Testis (tissue), 2 donors: ENCODE data around the gene KIAA0513.

Experiments used
- POLR2A ChIP-seq: fragments of 450-650 bp; IDR thresholded peaks from one replicate; pipeline ENCODE4 v1.6.1; 2017; ENCODE audit warnings: antibody characterized with exemption, mild to moderate bottlenecking, moderate library complexity
- TF ChIP-seq, protein P1 (sequence below), 3 experiments: fragments of 450-650 bp in 2 of 3; fragments of 200-600 bp in 1 of 3; sonication (generic) in 1 of 3; IDR thresholded peaks; one replicate each; pipeline ENCODE4 v1.5.1; 2016 to 2019; ENCODE audit warnings: antibody characterized with exemption in 3 of 3, mild to moderate bottlenecking in 2 of 3, moderate library complexity in 1 of 3

- TF ChIP-seq, protein P1, sequence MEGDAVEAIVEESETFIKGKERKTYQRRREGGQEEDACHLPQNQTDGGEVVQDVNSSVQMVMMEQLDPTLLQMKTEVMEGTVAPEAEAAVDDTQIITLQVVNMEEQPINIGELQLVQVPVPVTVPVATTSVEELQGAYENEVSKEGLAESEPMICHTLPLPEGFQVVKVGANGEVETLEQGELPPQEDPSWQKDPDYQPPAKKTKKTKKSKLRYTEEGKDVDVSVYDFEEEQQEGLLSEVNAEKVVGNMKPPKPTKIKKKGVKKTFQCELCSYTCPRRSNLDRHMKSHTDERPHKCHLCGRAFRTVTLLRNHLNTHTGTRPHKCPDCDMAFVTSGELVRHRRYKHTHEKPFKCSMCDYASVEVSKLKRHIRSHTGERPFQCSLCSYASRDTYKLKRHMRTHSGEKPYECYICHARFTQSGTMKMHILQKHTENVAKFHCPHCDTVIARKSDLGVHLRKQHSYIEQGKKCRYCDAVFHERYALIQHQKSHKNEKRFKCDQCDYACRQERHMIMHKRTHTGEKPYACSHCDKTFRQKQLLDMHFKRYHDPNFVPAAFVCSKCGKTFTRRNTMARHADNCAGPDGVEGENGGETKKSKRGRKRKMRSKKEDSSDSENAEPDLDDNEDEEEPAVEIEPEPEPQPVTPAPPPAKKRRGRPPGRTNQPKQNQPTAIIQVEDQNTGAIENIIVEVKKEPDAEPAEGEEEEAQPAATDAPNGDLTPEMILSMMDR (IDR thresholded peaks at IDR 0.05), result no peak
- no peak for TF ChIP-seq POLR2A
Observed at GRCh38 chr16:85003076-85003475, 24.5 kb upstream of the KIAA0513 start.
